ENCODE measurements around the gene SPARCL1. TPM values are rescaled to one million over a fixed set of nuclear protein-coding genes. Genes with fewer than 3 reads are reported as not detected.
A peak's percentile ranks its signal among the peaks of the same experiment; 100 is the strongest.

SPARCL1 gene
- total and polyA plus RNA-seq, 2 of the 13 experiments (the other 11 are each of a cell fraction or from before 2014, with no cell fraction given): 0.04 TPM; not detected in 1

GRCh38 chr4:87428979-87429378 is 100.2 kb downstream of the SPARCL1 start:
- no peaks in the 10 kb centered on the region for H3K36me3 ChIP-seq (replicated peaks in 1 of 2; ENCODE audit: control insufficient read depth in 1 of 2, insufficient read depth in 2 of 2, low read length in 2 of 2)
- FAIRE-seq (no peak), DNase-seq (ENCODE audit: low spot score) (no peak), ATAC-seq (no peak)
- no peak overlapping the region for H3K27ac ChIP-seq (ENCODE audit: extremely low read length, insufficient read depth, low read length)
- no peaks in the 10 kb centered on the region for H3K9me3 ChIP-seq (ENCODE audit: low read length)
- in situ Hi-C loops (cut with HindIII; ENCODE audit: extremely low pct_ligation_motif_present, low pct_unique_long_range_greater_than_20kb) (no loop called here), intact Hi-C loops (cut with micrococcal nuclease; ENCODE audit: unreplicated experiment) (loop anchor here (10.0 kb wide), 1 partner anchor 54 kb away; no protein-coding TSS in a partner anchor)
- peaks cover 52% of the 10 kb centered on the region for H3K4me1 ChIP-seq (ENCODE audit: insufficient read depth, low read length)
- H3K4me2 ChIP-seq (ENCODE audit: low read depth, low read length): no peak overlapping the region
- no TSS peak for BruUV-seq (replicated peaks)
- H3K4me3 ChIP-seq (replicated peaks in 1 of 3; ENCODE audit: insufficient read depth in 1 of 3, low read depth in 2 of 3, low read length in 3 of 3): no peak overlapping the region
- no peaks in the 10 kb centered on the region for H3K27me3 ChIP-seq (ENCODE audit: control insufficient read depth in 1 of 2, insufficient read depth in 2 of 2, low read length in 2 of 2)
- CTCF ChIA-PET (ENCODE audit: low intra/inter-chr PET ratio, low total read pairs): no interaction called here
- H4K20me1 ChIP-seq (ENCODE audit: insufficient read depth, low read length): 0 out of 2 replicates have a peak, but pooled peaks cover 2% of the 10 kb centered on the region
- WGBS (ENCODE audit: low lambda C conversion rate): 91% methylated on average over 6 of the region's 6 CpGs
- peaks cover 62% of the 10 kb centered on the region for H3K79me2 ChIP-seq (ENCODE audit: insufficient read depth, low read length)
- no peak overlapping the region for H3K9ac ChIP-seq (ENCODE audit: insufficient read depth, low read depth, low read length)
- POLR2A ChIA-PET: no interaction called here
- TF ChIP-seq ZNF850 (CRISPR knock-in tag; conservative IDR thresholded peaks at IDR 0.05): no peak
- TF ChIP-seq HOXA7 (CRISPR knock-in tag; IDR thresholded peaks at IDR 0.05): no peak
- TF ChIP-seq RBM22 (optimal IDR thresholded peaks at IDR 0.05; ENCODE audit: low read length): no peak
- TF ChIP-seq PLRG1 (conservative IDR thresholded peaks at IDR 0.05): no peak
- no peak for TF ChIP-seq ZNF34 (CRISPR knock-in tag; IDR thresholded peaks at IDR 0.05; ENCODE audit: borderline replicate concordance)
- no peak for TF ChIP-seq ZNF292 (CRISPR knock-in tag; IDR thresholded peaks at IDR 0.05; ENCODE audit: borderline replicate concordance, low read depth)
- TF ChIP-seq SNAI1 (CRISPR knock-in tag; IDR thresholded peaks at IDR 0.05; ENCODE audit: borderline replicate concordance): no peak
- TF ChIP-seq ZBTB33 (CRISPR knock-in tag; IDR thresholded peaks at IDR 0.05): peak; percentile 80
- TF ChIP-seq ZNF546 (CRISPR knock-in tag; conservative IDR thresholded peaks at IDR 0.05): no peak
- TF ChIP-seq ZNF598 (CRISPR knock-in tag; IDR thresholded peaks at IDR 0.05; ENCODE audit: borderline replicate concordance): no peak
- peak; percentile 25; the same call in 1 of the 2 replicates for TF ChIP-seq HNF4A (CRISPR knock-in tag; IDR thresholded peaks at IDR 0.05)
- no peak for TF ChIP-seq XBP1 (CRISPR knock-in tag; IDR thresholded peaks at IDR 0.05)
- TF ChIP-seq ZMYM4 (CRISPR knock-in tag; IDR thresholded peaks at IDR 0.05): 0 out of 2 replicates have a peak, but pooled peaks have one; percentile 30
- 0 out of 2 replicates have a peak, but pooled peaks have one; percentile 12 for TF ChIP-seq NR2F6 (IDR thresholded peaks at IDR 0.05)
- TF ChIP-seq NR2F6 (CRISPR knock-in tag; IDR thresholded peaks at IDR 0.05): no peak
- TF ChIP-seq HNRNPL (IDR thresholded peaks at IDR 0.05; ENCODE audit: low read depth, low read length): no peak
- TF ChIP-seq ZNF619 (CRISPR knock-in tag; IDR thresholded peaks at IDR 0.05): no peak
- TF ChIP-seq ZNF121 (CRISPR knock-in tag; IDR thresholded peaks at IDR 0.05): peak; percentile 93
- TF ChIP-seq ZNF337 (CRISPR knock-in tag; IDR thresholded peaks at IDR 0.05; ENCODE audit: borderline replicate concordance, low read depth): no peak
- TF ChIP-seq MED13 (CRISPR knock-in tag; IDR thresholded peaks at IDR 0.05): no peak
- TF ChIP-seq PHF21A (CRISPR knock-in tag; IDR thresholded peaks at IDR 0.05): no peak
- TF ChIP-seq SOX6 (IDR thresholded peaks at IDR 0.05): no peak
- TF ChIP-seq SOX6 (CRISPR knock-in tag; IDR thresholded peaks at IDR 0.05): no peak
- TF ChIP-seq PAX8 (CRISPR knock-in tag; IDR thresholded peaks at IDR 0.05; ENCODE audit: borderline replicate concordance): no peak
- no peak for TF ChIP-seq HMG20A (CRISPR knock-in tag; IDR thresholded peaks at IDR 0.05; ENCODE audit: borderline replicate concordance)
- no peak for TF ChIP-seq KAT8 (CRISPR knock-in tag; IDR thresholded peaks at IDR 0.05)
- TF ChIP-seq ZNF510 (CRISPR knock-in tag; IDR thresholded peaks at IDR 0.05; ENCODE audit: low read depth): no peak
- no peak for TF ChIP-seq NKX3-1 (CRISPR knock-in tag; IDR thresholded peaks at IDR 0.05)
- H2AFZ ChIP-seq (ENCODE audit: low read length): no peak overlapping the region
